HT-29 (cell line): ENCODE measurements around the gene KLHDC1. TPM values are rescaled to one million over a fixed set of nuclear protein-coding genes. Genes with fewer than 3 reads are reported as not detected.
"Not testable (repeated sequence)": the region's sequence is repeated elsewhere in the genome, so short reads cannot be mapped to it uniquely, and the experiment has no call there.

Experiments
- DNase-seq: peaks from one replicate; pipeline ENCODE4 v3.0.0-alpha.2; 2015; ENCODE audit warnings: low spot score
- total RNA-seq: library from RNA; depleted of rRNA; stranded (reverse); fragments of >200 nt; shearing (Covaris generic); gene quantifications from 2 replicates; pipeline ENCODE4 v1.2.3, GENCODE V29; 2014

Gene KLHDC1
- total RNA-seq, 1 experiment from 2014 or later: not detected

DNA sequence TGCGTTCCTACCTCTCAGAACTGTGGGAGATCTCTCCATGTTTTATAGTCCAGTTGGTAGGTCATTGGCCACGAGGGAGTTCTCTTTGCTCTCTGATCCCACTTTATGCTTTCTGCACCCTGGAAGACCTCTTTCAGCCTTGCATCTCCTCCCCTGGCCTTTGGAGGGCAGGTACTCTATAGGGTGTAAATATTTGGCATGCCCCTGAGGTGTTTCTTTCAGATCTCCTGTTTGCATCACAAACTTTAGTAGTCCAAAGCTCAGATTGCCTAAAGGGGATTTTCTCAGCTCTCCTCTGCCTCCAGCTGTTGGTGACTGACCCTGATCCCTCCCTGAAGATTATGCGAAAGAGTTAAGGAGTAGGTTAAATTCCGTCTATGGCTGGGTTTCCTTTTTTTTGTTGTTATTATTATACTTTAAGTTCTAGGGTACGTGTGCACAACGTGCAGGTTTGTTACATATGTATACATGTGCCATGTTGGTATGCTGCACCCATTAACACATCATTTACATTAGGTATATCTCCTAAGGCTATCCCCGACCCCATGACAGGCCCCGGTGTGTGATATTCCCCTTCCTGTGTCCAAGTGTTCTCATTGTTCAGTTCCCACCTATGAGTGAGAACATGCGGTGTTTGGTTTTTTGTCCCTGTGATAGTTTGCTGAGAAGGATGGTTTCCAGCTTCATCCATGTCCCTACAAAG lies 29.0 kb downstream of the KLHDC1 start:
- not testable (repeated sequence) for DNase-seq

- no peak for DNase-seq
Observed at GRCh38 chr14:49727171-49727570, 34.3 kb downstream of the KLHDC1 start.

GRCh38 chr14:49732896-49733295 lies 40.0 kb downstream of the KLHDC1 start:
- no peak for DNase-seq

DNA sequence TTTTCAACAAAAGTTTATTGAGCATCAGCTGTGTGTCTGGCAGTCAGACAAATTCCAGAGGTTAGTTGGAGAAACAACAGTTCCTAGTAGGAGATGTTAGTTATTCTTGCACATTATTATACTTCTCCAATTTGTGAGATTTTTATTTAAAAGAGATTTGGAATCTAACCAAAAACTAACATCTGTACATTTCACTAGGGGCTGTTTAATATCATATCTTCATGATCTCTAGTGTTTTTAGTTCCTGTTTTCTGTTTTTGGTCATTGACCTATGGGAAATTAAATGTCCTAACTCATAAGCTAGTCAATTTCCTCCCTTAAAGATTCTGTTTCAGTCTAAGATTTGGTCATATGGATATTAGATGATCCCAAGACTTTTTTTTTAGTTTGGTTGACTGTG lies 40.9 kb downstream of the KLHDC1 start:
- no peak for DNase-seq

GRCh38 chr14:49735669-49736068 lies 42.7 kb downstream of the KLHDC1 start:
- not testable (repeated sequence) for DNase-seq

DNA sequence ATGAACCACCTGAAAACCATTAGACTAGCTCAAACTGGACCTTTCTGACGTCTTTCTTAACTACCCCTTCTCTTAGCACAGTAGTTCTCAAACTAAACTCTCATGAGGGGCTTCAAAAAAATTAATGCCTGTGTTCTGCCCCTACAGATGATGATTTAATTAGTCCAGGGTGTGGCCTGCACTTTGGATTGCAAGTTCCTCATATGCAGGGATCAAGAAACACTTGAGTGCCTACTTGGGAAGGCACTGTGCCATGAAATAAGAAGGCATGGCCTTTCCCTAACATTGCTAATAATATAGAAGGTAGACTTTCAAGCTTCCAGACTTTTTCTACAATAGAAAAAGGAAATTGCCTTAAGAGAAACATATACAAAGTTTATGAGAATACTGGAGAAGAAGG lies 52.3 kb downstream of the KLHDC1 start:
- no peak for DNase-seq

DNA sequence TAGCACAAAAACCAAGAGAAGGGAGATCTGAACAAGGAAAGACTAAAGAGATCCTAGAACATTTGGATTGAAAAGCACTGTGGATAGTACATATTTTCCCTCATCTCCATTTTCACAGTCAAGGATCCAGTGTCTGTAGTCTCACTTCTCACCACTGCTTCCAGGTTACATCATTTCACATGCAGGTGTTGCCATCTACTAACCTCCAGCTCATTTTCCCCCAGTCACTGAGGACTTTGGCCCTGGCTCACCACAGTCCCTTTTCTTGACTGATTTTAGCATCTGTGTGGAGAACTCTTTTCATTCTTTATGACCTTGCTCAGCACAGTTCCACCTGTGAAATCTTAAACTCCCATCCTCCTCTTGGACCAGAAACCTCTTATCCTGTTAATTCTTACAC lies 53.6 kb downstream of the KLHDC1 start:
- DNase-seq: not testable (repeated sequence)

DNA sequence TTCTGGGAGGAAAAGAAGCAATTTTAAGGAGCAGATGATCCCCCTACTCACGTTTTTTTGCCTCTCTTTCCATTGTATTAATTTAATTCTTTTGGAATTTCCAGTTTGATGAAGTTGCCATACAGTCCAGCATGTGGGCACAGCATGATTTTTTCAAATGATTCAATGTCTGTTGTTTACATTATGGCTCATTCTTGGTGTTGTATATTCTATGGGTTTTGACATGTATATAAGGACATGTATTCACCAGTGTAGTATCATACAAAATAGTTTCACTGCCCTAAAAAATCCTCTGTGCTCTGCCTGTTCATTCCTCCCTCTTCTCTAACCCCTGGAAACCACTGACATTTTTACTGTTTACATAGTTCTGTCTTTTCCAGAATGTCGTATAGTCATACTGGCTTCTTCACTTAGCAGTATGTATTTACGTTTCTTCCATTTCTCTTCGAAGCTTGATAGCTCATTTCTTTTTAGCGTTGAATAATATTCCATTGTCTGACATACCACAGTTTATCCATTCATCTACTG lies 61.7 kb downstream of the KLHDC1 start:
- no peak for DNase-seq

DNA sequence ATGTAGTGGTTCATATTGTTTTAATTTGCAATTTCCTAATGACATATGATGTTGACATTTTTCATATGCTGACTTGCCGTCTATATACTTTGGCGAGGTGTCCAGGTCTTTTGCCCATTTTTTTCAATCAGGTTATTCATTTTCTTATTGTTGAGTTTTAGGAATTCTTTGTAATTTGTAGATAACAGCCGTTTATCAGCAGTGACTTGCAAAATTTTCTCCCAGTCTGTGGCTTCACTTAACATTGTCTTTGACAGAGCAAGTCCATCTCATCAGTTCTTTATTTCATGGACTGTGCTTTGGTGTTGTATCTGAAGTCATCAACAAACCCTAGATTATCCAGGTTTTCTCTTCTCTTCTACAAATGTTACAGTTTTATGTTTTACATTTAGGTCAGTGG lies 62.5 kb downstream of the KLHDC1 start:
- no peak for DNase-seq

DNA sequence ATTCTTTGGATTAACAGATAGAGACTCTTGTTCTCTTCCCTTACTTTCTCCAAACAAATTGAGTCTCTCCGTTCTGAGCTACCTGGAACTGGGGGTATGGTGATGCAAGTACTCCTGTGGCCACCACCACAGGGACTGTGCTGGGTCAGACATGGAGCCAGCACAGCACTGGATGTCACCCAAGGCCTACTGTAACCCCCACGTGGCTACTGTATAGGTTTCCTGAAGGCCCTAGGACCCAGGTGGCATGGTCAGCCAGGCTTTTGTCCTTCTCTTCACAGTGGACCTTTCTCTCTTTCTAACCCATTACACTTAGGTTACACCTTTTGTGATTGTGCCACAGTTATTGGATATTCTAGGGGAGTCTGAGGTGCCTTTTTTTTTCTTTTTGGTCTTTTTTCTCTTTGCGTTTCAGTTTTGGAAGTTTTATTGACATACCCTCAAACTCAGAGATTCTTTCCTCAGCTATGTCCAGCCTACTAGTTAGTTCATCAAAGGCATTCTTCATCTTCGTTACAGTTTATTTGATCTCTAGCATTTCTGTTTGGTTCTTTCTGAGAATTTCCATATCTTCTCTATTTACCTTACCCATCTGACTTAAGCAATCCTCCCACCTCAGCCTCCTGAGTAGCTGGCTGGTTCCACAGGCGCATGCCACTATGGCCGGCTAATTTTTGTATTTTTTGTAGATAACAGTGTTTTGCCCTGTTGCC lies 69.1 kb downstream of the KLHDC1 start:
- DNase-seq: no peak

DNA sequence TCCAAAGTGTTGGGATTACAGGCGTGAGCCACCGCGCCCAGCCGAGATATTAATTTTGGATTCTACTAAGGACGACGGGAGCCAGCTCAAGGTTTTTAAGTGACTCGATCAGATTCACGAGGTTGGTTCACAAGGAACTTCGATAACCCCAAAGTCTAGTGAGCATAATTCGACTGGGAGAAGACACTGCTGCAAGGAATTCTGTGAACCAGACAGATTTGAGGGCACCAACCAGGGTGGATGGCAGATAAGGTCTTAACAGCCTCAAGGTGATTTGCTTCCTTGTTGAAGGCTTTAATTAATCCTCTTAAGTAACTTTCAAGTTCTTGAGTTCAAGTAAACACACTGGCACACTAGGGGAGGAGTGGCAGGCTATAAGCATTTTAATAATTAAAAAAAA lies 73.9 kb downstream of the KLHDC1 start:
- no peak for DNase-seq

GRCh38 chr14:49767270-49767570 lies 74.3 kb downstream of the KLHDC1 start:
- peak; percentile 73 for DNase-seq

DNA sequence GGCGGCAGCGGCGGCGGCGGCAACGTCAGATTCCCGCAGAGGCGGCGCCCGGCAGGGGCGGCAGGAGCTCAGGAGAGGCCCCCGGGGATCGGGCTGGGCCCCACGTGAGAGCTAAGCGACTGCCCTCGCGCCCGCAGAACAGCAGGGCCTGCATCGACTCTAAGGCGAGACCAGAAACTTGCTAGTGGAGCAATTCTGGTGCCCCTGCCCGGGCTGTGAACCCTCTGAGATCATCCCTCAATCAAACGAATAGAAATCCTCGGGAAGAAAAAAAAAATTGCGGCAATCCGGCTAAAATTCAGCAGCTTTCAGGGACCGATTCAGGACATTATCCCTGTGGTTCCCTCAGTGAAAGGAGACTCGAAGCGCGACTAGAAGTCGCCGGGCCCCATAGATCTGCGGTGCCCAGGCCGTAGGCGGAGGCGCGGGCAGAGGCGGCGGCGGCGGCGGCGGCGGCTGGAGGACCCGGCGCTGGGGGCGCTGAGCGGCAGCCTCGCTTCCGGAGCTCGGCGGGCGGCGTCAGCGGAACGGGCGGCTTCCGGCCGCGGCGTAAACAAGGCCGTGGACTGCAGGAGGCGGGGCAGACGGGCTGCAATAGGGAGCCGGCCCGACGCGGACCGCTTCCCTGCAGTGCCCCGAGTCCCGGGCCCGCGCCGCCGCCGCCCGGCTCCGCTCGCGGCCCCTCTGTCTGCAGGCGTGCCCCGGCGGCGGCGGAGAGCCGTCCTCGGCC lies 74.8 kb downstream of the KLHDC1 start, which contains the start of gene KLHDC2:
Gene KLHDC2, plus strand, starts transcription at position 583 of the 730 bp plus-strand sequence. CDS start 316 bp downstream, outside the sequence.
- peak; percentile 77 for DNase-seq

GRCh38 chr14:49768301-49769121 lies 75.6 kb downstream of the KLHDC1 start:
- DNase-seq: peak; percentile 57

- peak; percentile 69 for DNase-seq
Observed at GRCh38 chr14:49769171-49769570, 76.3 kb downstream of the KLHDC1 start.

- DNase-seq: no peak
Observed at GRCh38 chr14:49769581-49770211, 76.8 kb downstream of the KLHDC1 start.

GRCh38 chr14:49770212-49770817 lies 77.4 kb downstream of the KLHDC1 start:
- DNase-seq: peak; percentile 85

DNA sequence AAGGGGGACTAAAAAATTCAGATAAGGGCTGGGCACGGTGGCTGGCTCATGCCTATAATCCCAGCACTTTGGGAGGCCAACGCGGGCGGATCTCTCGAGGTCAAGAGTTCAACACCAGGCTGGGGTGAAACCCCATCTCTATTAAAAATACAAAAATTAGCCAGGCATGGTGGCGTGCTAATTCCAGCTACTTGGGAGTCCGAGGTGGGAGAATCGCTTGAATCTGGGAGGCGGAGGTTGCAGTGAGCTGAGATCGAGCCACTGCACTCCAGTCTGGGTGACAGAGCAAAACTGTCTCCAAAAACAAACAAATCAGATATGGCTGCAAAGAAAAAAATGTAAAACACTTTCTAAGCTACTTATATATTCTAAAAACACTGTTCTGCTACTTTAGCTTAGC lies 78.8 kb downstream of the KLHDC1 start:
- DNase-seq: not testable (repeated sequence)

GRCh38 chr14:49774106-49774505 lies 81.2 kb downstream of the KLHDC1 start:
- DNase-seq: no peak

DNA sequence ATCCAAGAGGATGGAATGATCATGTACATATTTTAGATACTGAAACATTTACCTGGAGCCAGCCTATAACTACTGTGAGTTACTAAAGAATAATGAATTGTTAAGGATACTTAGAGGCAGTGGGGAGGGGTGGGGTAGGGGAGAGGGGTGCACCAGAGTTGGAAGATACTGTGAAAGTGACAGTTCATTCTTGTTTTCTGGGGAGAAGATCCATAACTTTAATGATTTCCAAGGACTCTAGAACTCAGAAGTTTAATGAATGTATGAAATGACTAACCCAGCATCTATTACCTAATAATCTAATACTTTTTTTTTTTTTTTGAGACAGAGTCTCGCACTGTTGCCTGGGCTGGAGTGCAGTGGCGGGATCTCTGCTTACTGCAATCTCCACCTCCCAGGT lies 85.5 kb downstream of the KLHDC1 start:
- no peak for DNase-seq
